ENCODE results near the gene BCL2A1.

DNA sequence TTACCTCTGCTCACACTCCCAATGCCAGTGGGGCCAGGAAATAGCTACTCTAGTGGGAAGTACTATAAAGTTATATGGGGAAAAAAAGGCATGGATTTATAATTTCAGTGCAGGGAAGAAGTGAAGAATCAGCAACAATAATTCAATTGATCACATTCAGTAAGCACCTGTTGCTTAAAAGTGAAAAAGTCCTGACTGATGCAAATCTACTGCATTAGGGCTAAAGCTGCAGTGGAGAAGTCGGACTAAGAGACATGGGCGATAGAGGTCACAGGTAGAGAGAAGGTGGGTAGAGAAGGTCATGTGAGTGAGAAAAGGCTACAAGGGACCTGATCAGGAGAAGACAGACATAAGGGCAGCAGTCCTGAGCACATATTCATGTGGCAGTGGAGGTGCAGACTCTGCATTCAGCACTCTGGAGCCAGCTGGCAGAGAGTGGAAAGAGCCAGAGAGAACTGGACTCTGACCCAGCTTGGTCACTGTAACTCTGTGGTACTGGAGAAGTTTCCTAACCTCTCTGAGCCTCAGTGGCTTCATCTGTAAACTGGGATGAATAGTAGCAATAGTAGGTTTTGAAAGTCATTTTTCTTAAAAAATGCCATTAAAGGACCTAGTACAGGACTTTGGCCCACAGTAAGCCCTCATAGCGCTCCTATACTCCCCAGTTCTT is 17.6 kb upstream of the BCL2A1 start:
- TF ChIP-seq, protein P1, sequence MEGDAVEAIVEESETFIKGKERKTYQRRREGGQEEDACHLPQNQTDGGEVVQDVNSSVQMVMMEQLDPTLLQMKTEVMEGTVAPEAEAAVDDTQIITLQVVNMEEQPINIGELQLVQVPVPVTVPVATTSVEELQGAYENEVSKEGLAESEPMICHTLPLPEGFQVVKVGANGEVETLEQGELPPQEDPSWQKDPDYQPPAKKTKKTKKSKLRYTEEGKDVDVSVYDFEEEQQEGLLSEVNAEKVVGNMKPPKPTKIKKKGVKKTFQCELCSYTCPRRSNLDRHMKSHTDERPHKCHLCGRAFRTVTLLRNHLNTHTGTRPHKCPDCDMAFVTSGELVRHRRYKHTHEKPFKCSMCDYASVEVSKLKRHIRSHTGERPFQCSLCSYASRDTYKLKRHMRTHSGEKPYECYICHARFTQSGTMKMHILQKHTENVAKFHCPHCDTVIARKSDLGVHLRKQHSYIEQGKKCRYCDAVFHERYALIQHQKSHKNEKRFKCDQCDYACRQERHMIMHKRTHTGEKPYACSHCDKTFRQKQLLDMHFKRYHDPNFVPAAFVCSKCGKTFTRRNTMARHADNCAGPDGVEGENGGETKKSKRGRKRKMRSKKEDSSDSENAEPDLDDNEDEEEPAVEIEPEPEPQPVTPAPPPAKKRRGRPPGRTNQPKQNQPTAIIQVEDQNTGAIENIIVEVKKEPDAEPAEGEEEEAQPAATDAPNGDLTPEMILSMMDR (IDR thresholded peaks at IDR 0.05) = no peak
- no peak for TF ChIP-seq POLR2A (IDR thresholded peaks at IDR 0.05)
